ENCODE results near the gene TEKTIP1. TPM values are rescaled to one million over a fixed set of nuclear protein-coding genes. Genes with fewer than 3 reads are reported as not detected.
A peak's percentile ranks its signal among the peaks of the same experiment; 100 is the strongest.

Gene TEKTIP1
- total RNA-seq, 3 donors from 2014 or later, result 3.2 to 6.0 (median 3.4) TPM

GRCh38 chr19:3572132-3572854 lies 33.3 kb downstream of the TEKTIP1 start:
- TF ChIP-seq CTCF (IDR thresholded peaks at IDR 0.05), result no peak
- peak; percentile 99 to 100 (median 100) for DNase-seq
- no peaks in the 10 kb centered on the region for H3K36me3 ChIP-seq (ENCODE audit: low read depth)
- intact Hi-C loops (cut with DNase I, micrococcal nuclease), result no loop called here
- H3K4me1 ChIP-seq (ENCODE audit: low read depth), result peaks cover 35% of the 10 kb centered on the region
- H3K9me3 ChIP-seq, result no peaks in the 10 kb centered on the region
- peak; percentile 86 for ATAC-seq
- H3K4me3 ChIP-seq, result peak overlapping the region; percentile 91

GRCh38 chr19:3572855-3573161 lies 33.8 kb downstream of the TEKTIP1 start, which contains the start of gene HMG20B:
Gene HMG20B, plus strand, starts transcription at chr19:3572944. Its CDS starts 366 bp downstream, at chr19:3573310.
- ATAC-seq, result no peak
- H3K4me1 ChIP-seq (ENCODE audit: low read depth), result peaks cover 35% of the 10 kb centered on the region
- no peak for DNase-seq
- H3K9me3 ChIP-seq, result no peaks in the 10 kb centered on the region
- H3K4me3 ChIP-seq, result peak within 1 kb of the TSS; percentile 91
- intact Hi-C loops (cut with DNase I, micrococcal nuclease), result no loop called here
- no peak for TF ChIP-seq CTCF (IDR thresholded peaks at IDR 0.05)
- no peaks in the 10 kb centered on the region for H3K36me3 ChIP-seq (ENCODE audit: low read depth)

GRCh38 chr19:3573162-3573857 lies 34.3 kb downstream of the TEKTIP1 start:
- DNase-seq (peak in 2 of 3 donors; percentile 41 to 72), ATAC-seq (peak; percentile 7)
- intact Hi-C loops (cut with DNase I, micrococcal nuclease), result no loop called here
- H3K4me3 ChIP-seq, result peak overlapping the region; percentile 91
- no peak for TF ChIP-seq CTCF (IDR thresholded peaks at IDR 0.05)
- no peaks in the 10 kb centered on the region for H3K36me3 ChIP-seq (ENCODE audit: low read depth)
- H3K9me3 ChIP-seq, result no peaks in the 10 kb centered on the region
- peaks cover 35% of the 10 kb centered on the region for H3K4me1 ChIP-seq (ENCODE audit: low read depth)

- H3K4me1 ChIP-seq (ENCODE audit: low read depth), result peaks cover 35% of the 10 kb centered on the region
- TF ChIP-seq CTCF (IDR thresholded peaks at IDR 0.05), result no peak
- intact Hi-C loops (cut with DNase I, micrococcal nuclease), result no loop called here
- no peaks in the 10 kb centered on the region for H3K9me3 ChIP-seq
- H3K36me3 ChIP-seq (ENCODE audit: low read depth), result no peaks in the 10 kb centered on the region
- DNase-seq, result peak; percentile 96 to 98 (median 98)
- ATAC-seq, result peak; percentile 70
- H3K4me3 ChIP-seq, result peak overlapping the region; percentile 91
These were observed 35.1 kb downstream of the TEKTIP1 start for GRCh38 chr19:3573858-3574637.

- Histone ChIP-seq H3K4me3 (no peak overlapping the region), H3K4me1 (ENCODE audit: low read depth) (peaks cover 32% of the 10 kb centered on the region), H3K36me3 (ENCODE audit: low read depth) (no peaks in the 10 kb centered on the region), H3K9me3 (no peaks in the 10 kb centered on the region)
- intact Hi-C loops (cut with DNase I, micrococcal nuclease), result no loop called here
- ATAC-seq, result no peak
- peak in 1 of 3 donors; percentile 36 for DNase-seq
- TF ChIP-seq CTCF (IDR thresholded peaks at IDR 0.05), result no peak
These were observed 36.3 kb downstream of the TEKTIP1 start for GRCh38 chr19:3575260-3575741.
